Neural cell (in vitro differentiated cells): ENCODE data around the gene TTLL4. TPM values are rescaled to one million over a fixed set of nuclear protein-coding genes. Genes with fewer than 3 reads are reported as not detected.

Experiments
- H2AFZ ChIP-seq: fragments of 200-600, 300-800 bp; sonication (generic), shearing (Covaris generic); 2 replicates; pipeline ENCODE4 v1.6.0; 2014; ENCODE audit warnings: low read depth, mild to moderate bottlenecking, antibody characterized with exemption, low read length, moderate library complexity
- H3F3A ChIP-seq: fragments of 200-600 bp; shearing (Covaris generic); 2 replicates; pipeline ENCODE4 v1.6.1; 2016; ENCODE audit warnings: mild to moderate bottlenecking, moderate library complexity, mixed read lengths, antibody characterized with exemption, low read length; ENCODE audit not compliant: insufficient read depth, poor library complexity, severe bottlenecking
- H3K27ac ChIP-seq: fragments of 200-600, 300-800 bp; sonication (generic), shearing (Covaris generic); 2 replicates; pipeline ENCODE4 v1.5.1; 2014; ENCODE audit warnings: mild to moderate bottlenecking, low read length, moderate library complexity
- H3K27me3 ChIP-seq: fragments of 300-800, 200-600 bp; sonication (generic), shearing (Covaris generic); 2 replicates; pipeline ENCODE4 v1.6.0; 2014; ENCODE audit warnings: mild to moderate bottlenecking, low read depth, low read length, moderate library complexity; ENCODE audit not compliant: insufficient read depth
- H3K36me3 ChIP-seq: fragments of 300-800, 200-600 bp; sonication (generic), shearing (Covaris generic); 2 replicates; pipeline ENCODE4 v1.5.1; 2014; ENCODE audit warnings: mild to moderate bottlenecking, antibody characterized with exemption, low read length, moderate library complexity; ENCODE audit not compliant: insufficient read depth
- H3K4me2 ChIP-seq: fragments of 300-800, 200-600 bp; sonication (generic), shearing (Covaris generic); 2 replicates; pipeline ENCODE4 v1.6.0; 2014; ENCODE audit warnings: mild to moderate bottlenecking, low read length
- H3K4me3 ChIP-seq: fragments of 300-800, 200-600 bp; sonication (generic), shearing (Covaris generic); 2 replicates; pipeline ENCODE4 v1.5.1; 2014; ENCODE audit warnings: mild to moderate bottlenecking, low read length, moderate library complexity
- H3K79me2 ChIP-seq: fragments of 200-600 bp; shearing (Covaris generic); replicated peaks from 2 replicates; pipeline ENCODE4 v1.6.0; 2014; ENCODE audit warnings: mild to moderate bottlenecking, low read length, moderate library complexity; ENCODE audit not compliant: insufficient read depth
- H3K9ac ChIP-seq: fragments of 300-800, 200-600 bp; sonication (generic), shearing (Covaris generic); 2 replicates; pipeline ENCODE4 v1.6.1; 2016; ENCODE audit warnings: mild to moderate bottlenecking, low read length, mixed read lengths
- H3K9me2 ChIP-seq: fragments of 200-600 bp; shearing (Covaris generic); 2 replicates; pipeline ENCODE4 v1.6.1; 2016; ENCODE audit warnings: mild to moderate bottlenecking, low read length, mixed read lengths; ENCODE audit not compliant: insufficient read depth
- H3K9me3 ChIP-seq: fragments of 200-600, 300-800 bp; sonication (generic), shearing (Covaris generic); 2 replicates; pipeline ENCODE4 v1.6.1; 2016; ENCODE audit warnings: mild to moderate bottlenecking, mixed run types, low read length, moderate library complexity, mixed read lengths
- H4K20me1 ChIP-seq: fragments of 200-600 bp; shearing (Covaris generic); 2 replicates; pipeline ENCODE4 v1.6.1; 2016; ENCODE audit warnings: mild to moderate bottlenecking, mixed run types; ENCODE audit not compliant: insufficient read depth
- EP300 ChIP-seq: fragments of 450-650 bp; conservative IDR thresholded peaks from 2 replicates; pipeline ENCODE4 v1.6.1; 2014; ENCODE audit warnings: antibody characterized with exemption, mild to moderate bottlenecking, moderate library complexity; ENCODE audit not compliant: poor library complexity, severe bottlenecking
- EZH2 ChIP-seq: fragments of 200-600, 300-800 bp; shearing (Covaris generic), sonication (generic); IDR thresholded peaks from 2 replicates; pipeline ENCODE4 v1.6.1; 2014; ENCODE audit warnings: antibody characterized with exemption, low read length, borderline replicate concordance, mild to moderate bottlenecking; ENCODE audit not compliant: insufficient read depth, poor library complexity, severe bottlenecking
- MXI1 ChIP-seq: fragments of 450-650 bp; conservative IDR thresholded peaks from 2 replicates; pipeline ENCODE4 v1.6.1; 2014; ENCODE audit warnings: antibody characterized with exemption, mild to moderate bottlenecking; ENCODE audit not compliant: poor library complexity, severe bottlenecking
- POLR2AphosphoS5 ChIP-seq: IDR thresholded peaks from 2 replicates; pipeline ENCODE4 v1.6.1; 2012
- RAD21 ChIP-seq: fragments of 450-650 bp; conservative IDR thresholded peaks from 2 replicates; pipeline ENCODE4 v1.6.1; 2014; ENCODE audit warnings: antibody characterized with exemption, mild to moderate bottlenecking, moderate library complexity
- REST ChIP-seq: IDR thresholded peaks from 2 replicates; pipeline ENCODE4 v1.6.1; 2012; ENCODE audit warnings: borderline replicate concordance
- SMC3 ChIP-seq: fragments of 450-650 bp; conservative IDR thresholded peaks from 2 replicates; pipeline ENCODE4 v1.6.1; 2014; ENCODE audit warnings: antibody characterized with exemption, mild to moderate bottlenecking, moderate library complexity; ENCODE audit not compliant: poor library complexity
- TAF1 ChIP-seq: IDR thresholded peaks from 2 replicates; pipeline ENCODE4 v1.6.1; 2012; ENCODE audit warnings: low read depth
- polyA plus RNA-seq: library from polyadenylated mRNA; depleted of rRNA; stranded (reverse); fragments of >200 nt; gene quantifications from 2 replicates; pipeline ENCODE4 v1.2.3, GENCODE V29; 2014
- TF ChIP-seq, protein P1 (sequence below): fragments of 450-650 bp; IDR thresholded peaks from 2 replicates; pipeline ENCODE4 v1.5.1; 2014; ENCODE audit warnings: antibody characterized with exemption, mild to moderate bottlenecking, moderate library complexity; ENCODE audit not compliant: poor library complexity, severe bottlenecking

The TTLL4 gene
- polyA plus RNA-seq, 1 donor from 2014 or later = 5.3 TPM

GRCh38 chr2:218716070-218716469 is 5.4 kb downstream of the TTLL4 start:
- H3K4me3 ChIP-seq = no peak overlapping the region
- no peak overlapping the region for H3K4me2 ChIP-seq
- H3K9ac ChIP-seq = no peak overlapping the region
- no peaks in the 10 kb centered on the region for H4K20me1 ChIP-seq
- H3F3A ChIP-seq = no peaks in the 10 kb centered on the region
- no peaks in the 10 kb centered on the region for H3K36me3 ChIP-seq
- TF ChIP-seq, protein P1, sequence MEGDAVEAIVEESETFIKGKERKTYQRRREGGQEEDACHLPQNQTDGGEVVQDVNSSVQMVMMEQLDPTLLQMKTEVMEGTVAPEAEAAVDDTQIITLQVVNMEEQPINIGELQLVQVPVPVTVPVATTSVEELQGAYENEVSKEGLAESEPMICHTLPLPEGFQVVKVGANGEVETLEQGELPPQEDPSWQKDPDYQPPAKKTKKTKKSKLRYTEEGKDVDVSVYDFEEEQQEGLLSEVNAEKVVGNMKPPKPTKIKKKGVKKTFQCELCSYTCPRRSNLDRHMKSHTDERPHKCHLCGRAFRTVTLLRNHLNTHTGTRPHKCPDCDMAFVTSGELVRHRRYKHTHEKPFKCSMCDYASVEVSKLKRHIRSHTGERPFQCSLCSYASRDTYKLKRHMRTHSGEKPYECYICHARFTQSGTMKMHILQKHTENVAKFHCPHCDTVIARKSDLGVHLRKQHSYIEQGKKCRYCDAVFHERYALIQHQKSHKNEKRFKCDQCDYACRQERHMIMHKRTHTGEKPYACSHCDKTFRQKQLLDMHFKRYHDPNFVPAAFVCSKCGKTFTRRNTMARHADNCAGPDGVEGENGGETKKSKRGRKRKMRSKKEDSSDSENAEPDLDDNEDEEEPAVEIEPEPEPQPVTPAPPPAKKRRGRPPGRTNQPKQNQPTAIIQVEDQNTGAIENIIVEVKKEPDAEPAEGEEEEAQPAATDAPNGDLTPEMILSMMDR = no peak
- TF ChIP-seq TAF1 = no peak
- no peak for TF ChIP-seq MXI1
- no peak for TF ChIP-seq POLR2AphosphoS5
- TF ChIP-seq REST = no peak
- TF ChIP-seq RAD21 = no peak
- no peak for TF ChIP-seq SMC3
- no peak for TF ChIP-seq EP300
- H3K9me2 ChIP-seq = no peaks in the 10 kb centered on the region
- no peak overlapping the region for H3K27ac ChIP-seq
- H3K79me2 ChIP-seq = peaks cover 20% of the 10 kb centered on the region
- H3K9me3 ChIP-seq = no peaks in the 10 kb centered on the region
- H2AFZ ChIP-seq = no peak overlapping the region
- H3K27me3 ChIP-seq = no peaks in the 10 kb centered on the region

GRCh38 chr2:218717262-218717661 is 6.6 kb downstream of the TTLL4 start:
- no peaks in the 10 kb centered on the region for H3K9me2 ChIP-seq
- H4K20me1 ChIP-seq = no peaks in the 10 kb centered on the region
- H3K4me3 ChIP-seq = no peak overlapping the region
- no peak overlapping the region for H3K9ac ChIP-seq
- H2AFZ ChIP-seq = no peak overlapping the region
- no peaks in the 10 kb centered on the region for H3K27me3 ChIP-seq
- no peak for TF ChIP-seq TAF1
- H3K9me3 ChIP-seq = no peaks in the 10 kb centered on the region
- H3K4me2 ChIP-seq = no peak overlapping the region
- no peaks in the 10 kb centered on the region for H3F3A ChIP-seq
- H3K79me2 ChIP-seq = peaks cover 11% of the 10 kb centered on the region
- no peaks in the 10 kb centered on the region for H3K36me3 ChIP-seq
- no peak overlapping the region for H3K27ac ChIP-seq

GRCh38 chr2:218718058-218718457 is 7.4 kb downstream of the TTLL4 start:
- H3K4me3 ChIP-seq = no peak overlapping the region
- H4K20me1 ChIP-seq = no peaks in the 10 kb centered on the region
- H3K9me3 ChIP-seq = no peaks in the 10 kb centered on the region
- H3K27me3 ChIP-seq = no peaks in the 10 kb centered on the region
- no peak overlapping the region for H3K27ac ChIP-seq
- H3K79me2 ChIP-seq = peaks cover 6% of the 10 kb centered on the region
- H3K9me2 ChIP-seq = no peaks in the 10 kb centered on the region
- no peak overlapping the region for H3K9ac ChIP-seq
- no peak overlapping the region for H3K4me2 ChIP-seq
- H3K36me3 ChIP-seq = no peaks in the 10 kb centered on the region
- TF ChIP-seq EP300 (no peak), EZH2 (no peak), MXI1 (no peak), REST (no peak), RAD21 (no peak), SMC3 (no peak), POLR2AphosphoS5 (no peak), TAF1 (no peak)
- TF ChIP-seq, protein P1 = no peak
- H2AFZ ChIP-seq = no peak overlapping the region
- no peaks in the 10 kb centered on the region for H3F3A ChIP-seq
